ENCODE data around the gene SEPSECS. TPM values are rescaled to one million over a fixed set of nuclear protein-coding genes. Genes with fewer than 3 reads are reported as not detected.

The SEPSECS gene
- total and polyA plus RNA-seq, 7 donors: 4.5 to 11.1 (median 8.6) TPM

GRCh38 chr4:25128671-25129070 is 31.6 kb downstream of the SEPSECS start:
- H3K9me3 ChIP-seq: no peaks in the 10 kb centered on the region
- TF ChIP-seq EP300 (IDR thresholded peaks at IDR 0.05) (no peak), POLR2AphosphoS5 (IDR thresholded peaks at IDR 0.05) (no peak), POLR2A (IDR thresholded peaks at IDR 0.05) (no peak)
- TF ChIP-seq, protein P1, sequence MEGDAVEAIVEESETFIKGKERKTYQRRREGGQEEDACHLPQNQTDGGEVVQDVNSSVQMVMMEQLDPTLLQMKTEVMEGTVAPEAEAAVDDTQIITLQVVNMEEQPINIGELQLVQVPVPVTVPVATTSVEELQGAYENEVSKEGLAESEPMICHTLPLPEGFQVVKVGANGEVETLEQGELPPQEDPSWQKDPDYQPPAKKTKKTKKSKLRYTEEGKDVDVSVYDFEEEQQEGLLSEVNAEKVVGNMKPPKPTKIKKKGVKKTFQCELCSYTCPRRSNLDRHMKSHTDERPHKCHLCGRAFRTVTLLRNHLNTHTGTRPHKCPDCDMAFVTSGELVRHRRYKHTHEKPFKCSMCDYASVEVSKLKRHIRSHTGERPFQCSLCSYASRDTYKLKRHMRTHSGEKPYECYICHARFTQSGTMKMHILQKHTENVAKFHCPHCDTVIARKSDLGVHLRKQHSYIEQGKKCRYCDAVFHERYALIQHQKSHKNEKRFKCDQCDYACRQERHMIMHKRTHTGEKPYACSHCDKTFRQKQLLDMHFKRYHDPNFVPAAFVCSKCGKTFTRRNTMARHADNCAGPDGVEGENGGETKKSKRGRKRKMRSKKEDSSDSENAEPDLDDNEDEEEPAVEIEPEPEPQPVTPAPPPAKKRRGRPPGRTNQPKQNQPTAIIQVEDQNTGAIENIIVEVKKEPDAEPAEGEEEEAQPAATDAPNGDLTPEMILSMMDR (IDR thresholded peaks at IDR 0.05): no peak
- no peak for DNase-seq
- no peak overlapping the region for H3K27ac ChIP-seq
- H3K27me3 ChIP-seq: no peaks in the 10 kb centered on the region
- peaks cover 0 to 19% (median 1%) of the 10 kb centered on the region in 4 donors for H3K36me3 ChIP-seq
- H3K4me1 ChIP-seq: peaks cover 0 to 7% (median 5%) of the 10 kb centered on the region in 4 donors
- intact Hi-C loops (cut with DNase I): no loop called here
- H3K4me3 ChIP-seq: no peak overlapping the region

DNA sequence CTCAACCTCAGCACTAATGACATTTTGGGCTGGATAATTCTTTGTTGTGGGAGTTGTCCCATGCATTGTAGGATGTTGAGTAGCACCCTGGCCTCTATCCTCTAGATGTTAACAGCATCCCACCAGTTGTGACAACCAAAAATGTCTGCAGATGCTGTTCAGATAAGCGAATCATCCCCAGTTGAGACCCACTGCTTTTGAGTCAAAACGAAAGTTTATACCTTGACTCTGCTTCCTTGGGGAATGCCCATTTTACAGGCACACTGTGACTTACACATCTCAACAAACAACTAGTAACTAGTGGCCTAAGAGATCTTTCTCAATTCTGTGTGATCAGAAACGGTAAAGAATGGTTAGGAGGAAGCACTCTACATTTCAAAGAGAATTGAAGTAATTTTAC is 37.0 kb downstream of the SEPSECS start:
- Histone ChIP-seq H3K27ac (no peak overlapping the region), H3K9me3 (no peaks in the 10 kb centered on the region), H3K27me3 (no peaks in the 10 kb centered on the region), H3K4me3 (no peak overlapping the region), H3K36me3 (peaks cover 0 to 32% (median 3%) of the 10 kb centered on the region in 4 donors), H3K4me1 (no peaks in the 10 kb centered on the region)
- WGBS, 2 donors: 85 to 86% methylated on average over 3 of the region's 3 CpGs
- intact Hi-C loops (cut with DNase I): no loop called here
- DNase-seq: no peak
- TF ChIP-seq EP300 (IDR thresholded peaks at IDR 0.05) (no peak), POLR2AphosphoS5 (IDR thresholded peaks at IDR 0.05) (no peak)
- TF ChIP-seq, protein P1 (IDR thresholded peaks at IDR 0.05): no peak

DNA sequence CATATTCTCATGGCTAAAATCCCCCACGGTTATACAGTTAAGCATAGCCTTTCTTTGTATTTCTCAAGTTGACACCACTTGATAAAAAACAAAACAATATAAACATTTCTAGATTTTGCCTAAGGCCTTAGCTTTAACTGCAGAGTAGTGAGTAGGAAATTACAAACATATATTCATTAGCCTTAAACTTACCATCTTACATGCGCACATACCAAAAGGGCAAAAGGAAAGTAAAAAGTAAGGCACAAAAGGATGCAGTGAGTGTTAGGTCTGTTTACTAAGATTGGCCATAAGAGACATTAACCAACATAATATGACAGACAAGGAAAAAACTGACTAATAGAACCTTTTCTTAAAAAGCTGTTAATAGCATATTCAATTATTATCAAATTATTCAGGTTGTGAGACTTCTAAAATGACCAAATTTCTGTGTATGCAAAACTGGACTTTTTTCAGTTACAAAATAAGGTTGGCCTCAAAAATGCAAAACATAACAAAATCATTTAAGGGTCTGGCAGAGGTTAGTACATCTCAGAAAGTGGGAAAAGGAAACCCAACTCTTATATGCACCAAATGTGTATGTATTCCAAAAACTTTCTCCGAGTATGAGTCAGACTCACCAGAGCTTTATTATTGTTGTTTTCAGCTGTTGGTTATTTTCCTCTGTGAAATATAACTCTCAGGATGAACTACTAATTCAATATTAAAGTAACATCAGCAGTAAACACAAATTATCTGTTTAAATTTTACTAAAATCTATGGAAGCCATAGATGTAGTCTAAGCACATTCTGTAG is 39.9 kb downstream of the SEPSECS start:
- WGBS, 2 donors: 87 to 91% methylated on average over 3 of the region's 3 CpGs

GRCh38 chr4:25117716-25118472 is 42.4 kb downstream of the SEPSECS start:
- Histone ChIP-seq H3K27me3 (no peaks in the 10 kb centered on the region), H3K9me3 (no peaks in the 10 kb centered on the region), H3K36me3 (peaks cover 0 to 5% (median 0%) of the 10 kb centered on the region in 4 donors), H3K4me1 (peaks cover 0 to 18% (median 14%) of the 10 kb centered on the region in 4 donors), H3K4me3 (no peak overlapping the region), H3K27ac (no peak overlapping the region)
- no peak for TF ChIP-seq POLR2A (IDR thresholded peaks at IDR 0.05)
- TF ChIP-seq POLR2AphosphoS5 (IDR thresholded peaks at IDR 0.05): no peak
- TF ChIP-seq, protein P1 (IDR thresholded peaks at IDR 0.05): no peak
- 86 to 93% methylated on average over 6 of the region's 6 CpGs for WGBS, 2 donors
- intact Hi-C loops (cut with DNase I): no loop called here
- DNase-seq: no peak

More for the DNA sequence above, 39.9 kb downstream of the SEPSECS start:
- H3K4me1 ChIP-seq: no peaks in the 10 kb centered on the region
- no peak for DNase-seq
- no peak overlapping the region for H3K4me3 ChIP-seq
- TF ChIP-seq, protein P1 (IDR thresholded peaks at IDR 0.05): no peak
- TF ChIP-seq POLR2A (IDR thresholded peaks at IDR 0.05) (no peak), EP300 (IDR thresholded peaks at IDR 0.05) (no peak), POLR2AphosphoS5 (IDR thresholded peaks at IDR 0.05) (no peak)
- H3K9me3 ChIP-seq: no peaks in the 10 kb centered on the region
- H3K36me3 ChIP-seq: peaks cover 0 to 23% (median 3%) of the 10 kb centered on the region in 4 donors
- no peak overlapping the region for H3K27ac ChIP-seq
- intact Hi-C loops (cut with DNase I): no loop called here
- H3K27me3 ChIP-seq: no peaks in the 10 kb centered on the region
